GM19035 (cell line): Measurements from ENCODE around the gene TBC1D10B.
A peak's percentile ranks its signal among the peaks of the same experiment; 100 is the strongest.
"Not testable (repeated sequence)": the region's sequence is repeated elsewhere in the genome, so short reads cannot be mapped to it uniquely, and the experiment has no call there.

ENCODE experiments used
- ATAC-seq: cut with Tn5 transposase; IDR thresholded peaks from one replicate; pipeline ENCODE4 v1.9.1; 2021; ENCODE audit not compliant: unreplicated experiment

TBC1D10B gene

GRCh38 chr16:30337964-30338357 is 32.3 kb downstream of the TBC1D10B start:
- not testable (repeated sequence) for ATAC-seq

GRCh38 chr16:30335598-30336474 is 34.5 kb downstream of the TBC1D10B start:
- peak; percentile 1 for ATAC-seq

- ATAC-seq = peak; percentile 65
Observed at GRCh38 chr16:30335028-30335597, 35.2 kb downstream of the TBC1D10B start.

- peak; percentile 86 for ATAC-seq
Observed at GRCh38 chr16:30334473-30334989, 35.8 kb downstream of the TBC1D10B start.

- ATAC-seq = not testable (repeated sequence)
Observed at GRCh38 chr16:30324220-30324619, 46.1 kb downstream of the TBC1D10B start.

GRCh38 chr16:30318647-30319046 is 51.6 kb downstream of the TBC1D10B start:
- ATAC-seq = not testable (repeated sequence)

- ATAC-seq = not testable (repeated sequence)
Observed at GRCh38 chr16:30310937-30311336, 59.4 kb downstream of the TBC1D10B start.

- not testable (repeated sequence) for ATAC-seq
Observed at GRCh38 chr16:30309255-30309654, 61.0 kb downstream of the TBC1D10B start.
